ENCODE data around the gene TNFAIP8L3. TPM values are rescaled to one million over a fixed set of nuclear protein-coding genes. Genes with fewer than 3 reads are reported as not detected.
"Not testable (repeated sequence)": the region's sequence is repeated elsewhere in the genome, so short reads cannot be mapped to it uniquely, and the experiment has no call there.

TNFAIP8L3 gene
- total RNA-seq, 4 donors from 2014 or later: 3.7 to 13.1 (median 8.1) TPM

- intact Hi-C loops (cut with DNase I): no loop called here
- DNase-seq: no peak
- WGBS, 2 donors: 67 to 79% methylated on average over 3 of the region's 3 CpGs
- Histone ChIP-seq H3K36me3 (no peaks in the 10 kb centered on the region), H3K27me3 (no peaks in the 10 kb centered on the region), H3K4me3 (no peak overlapping the region), H3K4me1 (no peaks in the 10 kb centered on the region), H3K9me3 (peaks cover 0 to 3% (median 0%) of the 10 kb centered on the region in 3 donors), H3K27ac (no peak overlapping the region)
- TF ChIP-seq POLR2A (IDR thresholded peaks at IDR 0.05) (no peak), CTCF (IDR thresholded peaks at IDR 0.05) (no peak)
Measured at GRCh38 chr15:51126842-51127241, 32.1 kb upstream of the TNFAIP8L3 start.

- H3K27me3 ChIP-seq; H3K27ac ChIP-seq; H3K9me3 ChIP-seq; DNase-seq; H3K4me3 ChIP-seq; intact Hi-C loops (cut with DNase I); H3K36me3 ChIP-seq: not testable (repeated sequence)
- H3K4me1 ChIP-seq: peaks cover 0 to 12% (median 4%) of the 10 kb centered on the region in 3 donors
Measured at GRCh38 chr15:51123002-51123401, 28.3 kb upstream of the TNFAIP8L3 start.

GRCh38 chr15:51121631-51122225, 27.0 kb upstream of the TNFAIP8L3 start:
- Histone ChIP-seq H3K36me3 (no peaks in the 10 kb centered on the region), H3K4me3 (no peak overlapping the region), H3K27me3 (no peaks in the 10 kb centered on the region), H3K9me3 (peaks cover 0 to 3% (median 0%) of the 10 kb centered on the region in 3 donors), H3K27ac (no peak overlapping the region), H3K4me1 (peaks cover 0 to 12% (median 4%) of the 10 kb centered on the region in 3 donors)
- WGBS, 2 donors: 95 to 100% methylated on average over 1 of the region's 1 CpG
- intact Hi-C loops (cut with DNase I): no loop called here
- no peak for TF ChIP-seq CTCF (IDR thresholded peaks at IDR 0.05)
- no peak for TF ChIP-seq POLR2A (IDR thresholded peaks at IDR 0.05)
- no peak for DNase-seq

GRCh38 chr15:51121118-51121517, 26.4 kb upstream of the TNFAIP8L3 start:
- peak overlapping the region in 2 of 4 donors; percentile 6 to 31 for H3K27ac ChIP-seq
- no peak for TF ChIP-seq POLR2A (IDR thresholded peaks at IDR 0.05)
- TF ChIP-seq CTCF (IDR thresholded peaks at IDR 0.05): peak in 1 of 6 experiments; percentile 3
- no peak for DNase-seq
- H3K4me1 ChIP-seq: peaks cover 0 to 12% (median 4%) of the 10 kb centered on the region in 3 donors
- 23 to 45% methylated on average over 2 of the region's 2 CpGs for WGBS, 2 donors
- intact Hi-C loops (cut with DNase I): no loop called here
- H3K27me3 ChIP-seq: no peaks in the 10 kb centered on the region
- H3K36me3 ChIP-seq: no peaks in the 10 kb centered on the region
- H3K4me3 ChIP-seq: no peak overlapping the region
- H3K9me3 ChIP-seq: peaks cover 0 to 3% (median 0%) of the 10 kb centered on the region in 3 donors

- Histone ChIP-seq H3K9me3 (peaks cover 0 to 3% (median 0%) of the 10 kb centered on the region in 3 donors), H3K36me3 (no peaks in the 10 kb centered on the region), H3K4me1 (peaks cover 0 to 12% (median 4%) of the 10 kb centered on the region in 3 donors), H3K27me3 (no peaks in the 10 kb centered on the region), H3K27ac (no peak overlapping the region), H3K4me3 (no peak overlapping the region)
- no peak for TF ChIP-seq POLR2A (IDR thresholded peaks at IDR 0.05)
- TF ChIP-seq CTCF (IDR thresholded peaks at IDR 0.05): no peak
- DNase-seq: no peak
- intact Hi-C loops (cut with DNase I): no loop called here
- 39 to 45% methylated on average over 3 of the region's 3 CpGs for WGBS, 2 donors
Measured at GRCh38 chr15:51119120-51119519, 24.4 kb upstream of the TNFAIP8L3 start.

GRCh38 chr15:51117270-51117669, 22.6 kb upstream of the TNFAIP8L3 start:
- WGBS, 2 donors: 73 to 91% methylated on average over 1 of the region's 1 CpG
- Histone ChIP-seq H3K9me3 (no peaks in the 10 kb centered on the region), H3K36me3 (no peaks in the 10 kb centered on the region), H3K27me3 (no peaks in the 10 kb centered on the region), H3K4me1 (peaks cover 0 to 12% (median 4%) of the 10 kb centered on the region in 3 donors), H3K27ac (no peak overlapping the region), H3K4me3 (no peak overlapping the region)
- DNase-seq: no peak
- TF ChIP-seq POLR2A (IDR thresholded peaks at IDR 0.05): no peak
- intact Hi-C loops (cut with DNase I): no loop called here
